ENCODE data around the gene DBN1. TPM values are rescaled to one million over a fixed set of nuclear protein-coding genes. Genes with fewer than 3 reads are reported as not detected.

The DBN1 gene
- total and polyA plus RNA-seq, 9 of the 15 experiments (the other 6 are each of a cell fraction or from before 2014, with no cell fraction given) = 0.25 to 87.2 (median 27.9) TPM

DNA sequence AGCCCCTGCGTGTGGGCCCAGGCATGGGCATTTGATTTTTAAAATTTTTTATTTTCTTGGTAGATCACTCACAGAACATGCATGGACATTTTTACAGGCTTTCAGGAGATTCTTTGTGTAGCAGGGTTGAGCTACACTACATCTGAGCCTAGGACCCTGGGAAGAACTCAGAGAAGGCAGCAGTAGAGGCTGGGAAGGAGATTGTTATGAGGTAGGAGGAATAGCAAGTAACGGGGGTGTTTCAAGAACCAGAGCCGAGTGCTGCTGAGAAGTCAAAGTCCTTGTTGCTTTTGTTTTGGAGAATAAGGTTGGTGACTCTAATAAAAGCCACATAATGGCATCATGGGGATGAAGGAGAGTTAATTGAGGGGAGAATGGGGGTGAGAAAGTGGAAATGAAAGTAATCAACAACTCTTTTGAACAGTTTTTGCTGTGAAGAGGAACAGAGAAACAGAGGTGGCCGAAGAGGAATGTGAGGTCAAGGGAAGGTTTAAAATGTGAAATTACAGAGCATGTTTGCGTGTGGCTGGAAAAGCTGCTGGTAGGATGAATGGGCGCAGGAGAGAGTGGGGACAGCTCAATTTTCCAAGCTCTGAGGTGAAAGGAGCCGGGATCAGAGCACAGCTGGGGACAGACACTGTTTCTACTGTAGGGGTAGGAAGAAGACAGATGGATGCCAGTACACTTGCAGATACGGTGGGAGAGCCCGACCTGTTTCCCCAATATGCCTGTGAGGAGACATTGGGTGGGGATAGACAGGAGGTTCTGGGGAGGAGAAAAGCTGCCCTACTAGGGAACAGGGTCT lies 28.6 kb upstream of the DBN1 start (continued):
- no peak for TF ChIP-seq ZNF197 (CRISPR knock-in tag; IDR thresholded peaks at IDR 0.05; ENCODE audit: low read depth)
- TF ChIP-seq HLTF (IDR thresholded peaks at IDR 0.05) = no peak

DNA sequence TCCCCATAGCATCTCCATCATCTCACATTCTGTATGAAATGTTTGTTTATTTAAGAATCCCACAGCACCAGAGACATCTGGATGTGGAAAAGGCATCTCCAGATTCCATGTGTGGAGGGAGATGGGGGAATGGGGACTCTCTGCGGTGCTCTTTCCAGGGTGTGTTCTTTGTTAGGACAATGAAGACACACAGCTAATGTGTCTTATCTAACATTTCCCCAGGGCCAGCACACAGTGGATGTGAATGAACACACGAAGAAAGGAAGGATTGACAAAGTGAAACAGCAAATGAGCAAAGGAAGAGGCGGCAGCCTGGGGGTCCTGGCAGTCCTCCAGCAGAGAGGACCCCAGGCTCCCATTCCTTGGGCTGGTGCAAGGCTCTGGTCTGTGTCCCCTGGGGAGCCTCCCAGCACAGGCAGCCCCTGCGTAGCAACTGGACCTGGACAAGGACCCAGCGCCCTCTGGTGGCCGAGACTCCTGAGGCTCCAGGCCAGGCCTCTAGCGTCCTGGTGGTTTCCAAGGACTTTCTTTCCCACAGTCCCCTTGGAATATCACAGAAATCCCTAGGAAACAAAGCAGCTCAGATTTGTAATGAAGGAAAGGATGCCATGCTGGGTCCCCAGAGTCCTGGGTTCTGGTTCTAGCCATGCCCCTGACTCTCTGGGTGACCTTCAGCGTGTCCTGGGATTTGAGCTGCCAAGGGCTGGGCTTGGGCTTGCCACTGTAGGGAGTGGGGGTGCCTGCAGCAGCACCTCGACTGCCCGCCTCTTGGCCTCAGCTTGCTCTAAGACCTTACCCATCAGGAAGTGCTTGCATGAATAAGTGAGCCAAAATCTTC lies 27.5 kb upstream of the DBN1 start:
- Histone ChIP-seq H3K9me3 (replicated peaks; ENCODE audit: control insufficient read depth, insufficient read depth, low read depth, low read length) (no peaks in the 10 kb centered on the region), H4K20me1 (replicated peaks; ENCODE audit: control insufficient read depth, insufficient read depth, low read length) (no peaks in the 10 kb centered on the region; the same call in 1 of the 2 replicates), H3K36me3 (ENCODE audit: control insufficient read depth, insufficient read depth, low read length) (peaks cover 9% of the 10 kb centered on the region; the same call in 2 of the 3 replicates), H3K9me1 (ENCODE audit: control insufficient read depth, insufficient read depth, low read length) (no peaks in the 10 kb centered on the region), H3K4me3 (no peak overlapping the region), H3K27ac (ENCODE audit: extremely low read depth, low read depth, low read length) (peak overlapping the region; percentile 24; the same call in 1 of the 3 replicates), H3K27me3 (ENCODE audit: control insufficient read depth in 2 of 2, insufficient read depth in 2 of 2, low read length in 2 of 2) (no peaks in the 10 kb centered on the region), H3K9ac (ENCODE audit: insufficient read depth in 1 of 2, low read depth in 2 of 2, low read length in 2 of 2) (peak overlapping the region in 1 of 2 experiments; percentile 77; a peak in 1 of 4 replicates), H3K79me2 (ENCODE audit: control insufficient read depth, insufficient read depth, low read length) (peaks cover 19% of the 10 kb centered on the region), H3K4me2 (ENCODE audit: insufficient read depth, low read length) (peak overlapping the region; percentile 50; the same call in 1 of the 2 replicates), H2AFZ (ENCODE audit: low read depth, low read length) (peak overlapping the region; percentile 71), H3K4me1 (replicated peaks in 1 of 2; ENCODE audit: control insufficient read depth in 2 of 2, insufficient read depth in 2 of 2, low read length in 2 of 2) (peaks cover 25 to 75% of the 10 kb centered on the region in 2 experiments)
- ChIA-PET POLR2A (interaction anchor here (0.7 to 2.1 kb wide), 5 partner anchors 8 to 99 kb away, joined by 3 to 5 read pairs (median 4); partner anchors contain the start of gene B4GALT7), CTCF (ENCODE audit: low intra/inter-chr PET ratio) (interaction anchor here (0.6 to 2.4 kb wide), 5 partner anchors 9 to 369 kb away, joined by 3 to 19 read pairs (median 3); no protein-coding TSS in a partner anchor)
- in situ Hi-C loops (cut with MboI) = no loop called here
- ATAC-seq (peak; percentile 52), FAIRE-seq (peak; percentile 93), DNase-seq (ENCODE audit: extremely low read depth in 1 of 4, low spot score in 3 of 4) (peak; percentile 68 to 91 (median 75))
- WGBS (ENCODE audit: insufficient coverage, low coverage, missing lambda C conversion rate) = 14% methylated on average over 10 of the region's 10 CpGs
- intact Hi-C loops (cut with micrococcal nuclease) = loop anchor here (1.0 to 2.0 kb wide), 2 partner anchors 10 to 96 kb away; no protein-coding TSS in a partner anchor
- BruUV-seq (replicated peaks) = no TSS peak
- no peak for TF ChIP-seq RBBP5 (IDR thresholded peaks at IDR 0.05; ENCODE audit: borderline replicate concordance, insufficient read depth, low read length, poor library complexity, severe bottlenecking)
- no peak for TF ChIP-seq ZC3H11A (IDR thresholded peaks at IDR 0.05; ENCODE audit: low read depth, low read length)
- TF ChIP-seq SP1 (CRISPR knock-in tag; IDR thresholded peaks at IDR 0.05) = 0 out of 2 replicates have a peak, but pooled peaks have one; percentile 49
- TF ChIP-seq ATF7 (IDR thresholded peaks at IDR 0.05) = peak; percentile 25; the same call in 1 of the 2 replicates
- no peak for TF ChIP-seq SRF (CRISPR knock-in tag; IDR thresholded peaks at IDR 0.05)
- TF ChIP-seq CREB3L1 (IDR thresholded peaks at IDR 0.05; ENCODE audit: borderline replicate concordance, low read depth) = 0 out of 2 replicates have a peak, but pooled peaks have one; percentile 25
- no peak for TF ChIP-seq ZSCAN29 (IDR thresholded peaks at IDR 0.05)
- no peak for TF ChIP-seq PREB (CRISPR knock-in tag; IDR thresholded peaks at IDR 0.05)
- TF ChIP-seq NUFIP1 (IDR thresholded peaks at IDR 0.05; ENCODE audit: partially characterized antibody) = no peak
- TF ChIP-seq GTF2B (IDR thresholded peaks at IDR 0.05; ENCODE audit: extremely low read depth, insufficient read length) = no peak

Measured in K562 (cell line).